D721Med (cell line): Measurements from ENCODE around the gene LPO.

Source experiments
- DNase-seq: peaks from one replicate; pipeline ENCODE4 v3.0.0; 2011; ENCODE audit warnings: low spot score; ENCODE audit not compliant: insufficient read length
- FAIRE-seq: peaks from 2 replicates; lab custom pipeline; 2011; peaks lifted over from hg19 to GRCh38; lab: Jason Lieb, UNC
- CTCF ChIP-seq: IDR thresholded peaks from 2 replicates; pipeline ENCODE4 v1.5.1; 2012; ENCODE audit warnings: mild to moderate bottlenecking, control low read depth; ENCODE audit not compliant: insufficient read depth; ENCODE audit errors: missing control alignments

Gene LPO

GRCh38 chr17:58270476-58271215 is 32.3 kb downstream of the LPO start:
- DNase-seq (no peak), FAIRE-seq (no peak)
- TF ChIP-seq CTCF, result no peak

- no peak for TF ChIP-seq CTCF
- FAIRE-seq, result no peak
- DNase-seq, result no peak
Measured at GRCh38 chr17:58271216-58271931, 33.0 kb downstream of the LPO start.

- no peak for TF ChIP-seq CTCF
- FAIRE-seq (no peak), DNase-seq (no peak)
Measured at GRCh38 chr17:58272367-58273280, 34.2 kb downstream of the LPO start.

- no peak for TF ChIP-seq CTCF
- no peak for FAIRE-seq
- no peak for DNase-seq
Measured at GRCh38 chr17:58273453-58274104, 35.2 kb downstream of the LPO start.

GRCh38 chr17:58275417-58275816 is 37.0 kb downstream of the LPO start:
- FAIRE-seq, result no peak

More at GRCh38 chr17:58275417-58275816, 37.0 kb downstream of the LPO start:
- TF ChIP-seq CTCF, result no peak
- no peak for DNase-seq
